Keratinocyte (primary cell): ENCODE measurements around the gene TNFRSF19. TPM values are rescaled to one million over a fixed set of nuclear protein-coding genes. Genes with fewer than 3 reads are reported as not detected.

ENCODE experiments used
- DNase-seq: peaks from one replicate; pipeline ENCODE4 v3.0.0-alpha.2; 2011; ENCODE audit warnings: low read depth, missing footprints, low spot score
- FAIRE-seq: peaks from 2 replicates; lab custom pipeline; 2011; peaks lifted over from hg19 to GRCh38; lab: Jason Lieb, UNC
- H2AFZ ChIP-seq: 2 replicates; pipeline ENCODE4 v1.6.0; 2012; ENCODE audit warnings: low read length, control low read depth, inconsistent platforms; ENCODE audit not compliant: control insufficient read depth
- H3K27ac ChIP-seq: 2 replicates; pipeline ENCODE4 v1.5.1; 2011; ENCODE audit warnings: low read length; ENCODE audit not compliant: control insufficient read depth, insufficient read depth
- H3K27me3 ChIP-seq: 3 replicates; pipeline ENCODE4 v1.6.0; 2011; ENCODE audit warnings: low read length; ENCODE audit not compliant: control insufficient read depth, insufficient read depth; ENCODE audit errors: extremely low read depth
- H3K36me3 ChIP-seq, 2 experiments: 2 replicates in 1 of 2; 3 replicates in 1 of 2; pipeline ENCODE4 v1.5.1; 2011; ENCODE audit warnings: low read length in 2 of 2, mild to moderate bottlenecking in 1 of 2; ENCODE audit not compliant: control insufficient read depth in 2 of 2, insufficient read depth in 2 of 2; ENCODE audit errors: extremely low read depth in 1 of 2
- H3K4me1 ChIP-seq: 3 replicates; pipeline ENCODE4 v1.5.1; 2011; ENCODE audit warnings: low read length; ENCODE audit not compliant: control insufficient read depth, insufficient read depth; ENCODE audit errors: extremely low read depth
- H3K4me2 ChIP-seq: 3 replicates; pipeline ENCODE4 v1.6.0; 2011; ENCODE audit warnings: low read depth, low read length; ENCODE audit not compliant: control insufficient read depth, insufficient read depth; ENCODE audit errors: extremely low read depth
- H3K4me3 ChIP-seq, 3 experiments: fragments of 200-600 bp in 1 of 3; sonication (generic) in 1 of 3; 2 replicates in 2 of 3; 3 replicates in 1 of 3; pipeline ENCODE4 v1.5.1; 2011 to 2016; ENCODE audit warnings: low read length in 3 of 3, mild to moderate bottlenecking in 3 of 3, control low read depth in 2 of 3, inconsistent platforms in 1 of 3, low read depth in 1 of 3, mixed read lengths in 1 of 3, mixed run types in 1 of 3, moderate library complexity in 1 of 3; ENCODE audit not compliant: control insufficient read depth in 2 of 3, insufficient read depth in 2 of 3; ENCODE audit errors: extremely low read depth in 1 of 3
- H3K79me2 ChIP-seq: 2 replicates; pipeline ENCODE4 v1.6.0; 2012; ENCODE audit warnings: low read length; ENCODE audit not compliant: control insufficient read depth, insufficient read depth
- H3K9ac ChIP-seq: 3 replicates; pipeline ENCODE4 v1.6.0; 2011; ENCODE audit warnings: low read length; ENCODE audit not compliant: control insufficient read depth, insufficient read depth; ENCODE audit errors: extremely low read depth
- H3K9me1 ChIP-seq: 3 replicates; pipeline ENCODE4 v1.6.0; 2011; ENCODE audit warnings: low read length; ENCODE audit not compliant: control insufficient read depth, insufficient read depth; ENCODE audit errors: extremely low read depth
- H3K9me3 ChIP-seq: 2 replicates; pipeline ENCODE4 v1.5.1; 2012; ENCODE audit warnings: low read depth, low read length; ENCODE audit not compliant: control insufficient read depth
- H4K20me1 ChIP-seq: 3 replicates; pipeline ENCODE4 v1.6.0; 2011; ENCODE audit warnings: low read length; ENCODE audit not compliant: control insufficient read depth, insufficient read depth; ENCODE audit errors: extremely low read depth
- EZH2 ChIP-seq: IDR thresholded peaks from one replicate; pipeline ENCODE4 v1.6.1; 2012; ENCODE audit warnings: inconsistent platforms, mild to moderate bottlenecking, low read length, moderate library complexity
- dilution Hi-C: fragments of 300-500 bp; cut with MboI; formaldehyde crosslinking; loops from one replicate; pipeline ENCODE4 v1.7.0; 2020; ENCODE audit warnings: low sequenced_read_pairs; ENCODE audit not compliant: extremely low pct_ligation_motif_present
- polyA plus RNA-seq, 5 experiments: library from polyadenylated mRNA; depleted of rRNA in 3 of 5; stranded (reverse) in 3 of 5; stranded (forward) in 1 of 5; unstranded in 1 of 5; fragments of >200 nt; gene quantifications; 1 replicate in 1 of 5; 2 replicates in 3 of 5; 3 replicates in 1 of 5; pipeline versions ENCODE4 v1.2.1 to v1.2.3, GENCODE V29; 2011 to 2012; ENCODE audit warnings: missing spikeins in 2 of 5, low read depth in 1 of 5, low replicate concordance in 1 of 5
- TF ChIP-seq, protein P1 (sequence below), 3 experiments: IDR thresholded peaks in 1 of 3; conservative IDR thresholded peaks in 1 of 3; optimal IDR thresholded peaks in 1 of 3; 2 replicates in 2 of 3; 3 replicates in 1 of 3; pipeline versions ENCODE3 to v1.5.1; 2011; ENCODE audit warnings: low read length in 3 of 3, mild to moderate bottlenecking in 3 of 3, moderate library complexity in 2 of 3, control low read depth in 1 of 3, inconsistent platforms in 1 of 3; ENCODE audit not compliant: insufficient read depth in 2 of 3; ENCODE audit errors: extremely low read depth in 1 of 3

The TNFRSF19 gene
- polyA plus RNA-seq, 1 donor (not counting 4 experiments of a cell fraction or from before 2014, with no cell fraction given) = 1.8 TPM

DNA sequence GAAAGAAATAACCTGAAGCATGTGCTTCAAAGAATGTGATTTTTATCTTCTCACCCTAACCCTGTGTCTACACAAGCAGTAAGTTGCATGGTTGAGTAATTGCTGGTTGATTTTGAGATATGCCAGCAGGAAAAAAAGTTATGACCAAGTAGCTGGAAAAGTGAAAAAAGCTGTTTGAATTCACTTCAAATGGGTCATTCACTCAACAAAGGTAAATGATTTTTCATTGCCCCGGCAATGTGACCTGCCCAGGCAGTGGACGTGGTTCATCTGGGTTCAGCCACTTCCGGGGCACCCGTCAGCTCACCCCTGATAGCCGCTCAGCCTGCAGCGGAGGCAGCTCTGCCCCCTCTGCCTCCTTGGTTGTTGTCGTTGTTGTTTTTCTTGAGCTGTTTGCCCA, 18.5 kb downstream of the TNFRSF19 start:
- FAIRE-seq = peak; percentile 13

DNA sequence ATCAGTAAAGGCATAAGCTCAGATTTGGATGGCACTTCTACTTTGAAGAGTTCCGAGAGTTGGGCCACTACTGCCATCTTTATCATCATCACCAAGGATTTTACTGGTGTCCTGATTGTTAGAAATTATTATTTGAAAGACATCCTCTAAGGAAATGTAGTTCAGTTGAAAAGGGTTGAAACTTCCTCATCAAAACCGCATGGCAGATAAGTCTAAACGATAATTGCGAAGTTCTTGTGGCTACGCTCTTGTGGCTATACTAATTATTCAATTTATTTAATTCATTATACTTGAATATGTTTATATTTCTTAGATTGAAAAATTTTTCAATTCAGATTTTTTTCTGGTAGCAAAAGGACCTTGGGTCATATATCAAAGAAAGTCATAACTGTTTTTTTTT, 22.4 kb downstream of the TNFRSF19 start:
- no peak overlapping the region for H3K4me3 ChIP-seq
- no peaks in the 10 kb centered on the region for H3K79me2 ChIP-seq
- dilution Hi-C loops = no loop called here
- no peaks in the 10 kb centered on the region for H3K9me3 ChIP-seq
- peaks cover 8% of the 10 kb centered on the region for H3K4me1 ChIP-seq
- FAIRE-seq (no peak), DNase-seq (no peak)
- no peak overlapping the region for H3K4me2 ChIP-seq
- no peak for TF ChIP-seq EZH2
- TF ChIP-seq, protein P1, sequence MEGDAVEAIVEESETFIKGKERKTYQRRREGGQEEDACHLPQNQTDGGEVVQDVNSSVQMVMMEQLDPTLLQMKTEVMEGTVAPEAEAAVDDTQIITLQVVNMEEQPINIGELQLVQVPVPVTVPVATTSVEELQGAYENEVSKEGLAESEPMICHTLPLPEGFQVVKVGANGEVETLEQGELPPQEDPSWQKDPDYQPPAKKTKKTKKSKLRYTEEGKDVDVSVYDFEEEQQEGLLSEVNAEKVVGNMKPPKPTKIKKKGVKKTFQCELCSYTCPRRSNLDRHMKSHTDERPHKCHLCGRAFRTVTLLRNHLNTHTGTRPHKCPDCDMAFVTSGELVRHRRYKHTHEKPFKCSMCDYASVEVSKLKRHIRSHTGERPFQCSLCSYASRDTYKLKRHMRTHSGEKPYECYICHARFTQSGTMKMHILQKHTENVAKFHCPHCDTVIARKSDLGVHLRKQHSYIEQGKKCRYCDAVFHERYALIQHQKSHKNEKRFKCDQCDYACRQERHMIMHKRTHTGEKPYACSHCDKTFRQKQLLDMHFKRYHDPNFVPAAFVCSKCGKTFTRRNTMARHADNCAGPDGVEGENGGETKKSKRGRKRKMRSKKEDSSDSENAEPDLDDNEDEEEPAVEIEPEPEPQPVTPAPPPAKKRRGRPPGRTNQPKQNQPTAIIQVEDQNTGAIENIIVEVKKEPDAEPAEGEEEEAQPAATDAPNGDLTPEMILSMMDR (optimal IDR thresholded peaks at IDR 0.05 in 1 of 3, IDR thresholded peaks at IDR 0.05 in 1 of 3, conservative IDR thresholded peaks at IDR 0.05 in 1 of 3; ENCODE audit: extremely low read depth in 1 of 3, insufficient read depth in 2 of 3, low read length in 3 of 3) = no peak
- no peaks in the 10 kb centered on the region for H3K27me3 ChIP-seq
- no peak overlapping the region for H3K9ac ChIP-seq
- H3K9me1 ChIP-seq = no peaks in the 10 kb centered on the region
- no peak overlapping the region for H3K27ac ChIP-seq
- H2AFZ ChIP-seq = no peak overlapping the region
- H3K36me3 ChIP-seq = no peaks in the 10 kb centered on the region
- H4K20me1 ChIP-seq = no peaks in the 10 kb centered on the region

More for the DNA sequence above, 18.5 kb downstream of the TNFRSF19 start:
- no peak overlapping the region for H3K4me3 ChIP-seq
- peaks cover 8% of the 10 kb centered on the region for H3K4me1 ChIP-seq
- H3K9me1 ChIP-seq = no peaks in the 10 kb centered on the region
- peak overlapping the region; percentile 62 for H2AFZ ChIP-seq
- no peak overlapping the region for H3K9ac ChIP-seq
- dilution Hi-C loops = no loop called here
- no peaks in the 10 kb centered on the region for H3K9me3 ChIP-seq
- no peaks in the 10 kb centered on the region for H4K20me1 ChIP-seq
- no peaks in the 10 kb centered on the region for H3K79me2 ChIP-seq
- H3K27me3 ChIP-seq = no peaks in the 10 kb centered on the region
- DNase-seq = no peak
- TF ChIP-seq, protein P1 (optimal IDR thresholded peaks at IDR 0.05 in 1 of 3, IDR thresholded peaks at IDR 0.05 in 1 of 3, conservative IDR thresholded peaks at IDR 0.05 in 1 of 3; ENCODE audit: extremely low read depth in 1 of 3, insufficient read depth in 2 of 3, low read length in 3 of 3) = no peak
- no peak for TF ChIP-seq EZH2
- peak overlapping the region; percentile 53 for H3K4me2 ChIP-seq
- no peaks in the 10 kb centered on the region for H3K36me3 ChIP-seq
- H3K27ac ChIP-seq = no peak overlapping the region
